Nephron progenitor cell (in vitro differentiated cells): ENCODE data around the gene ALX1.

ENCODE experiments used
- DNase-seq: peaks from one replicate; pipeline ENCODE4 v3.0.0; 2021
- H3K27ac Mint-ChIP-seq: 2 replicates; pipeline ENCODE4 v1.8.0; 2021; ENCODE audit warnings: mild to moderate bottlenecking, moderate library complexity, mixed read lengths
- H3K27me3 Mint-ChIP-seq: 2 replicates; pipeline ENCODE4 v1.8.0; 2021; ENCODE audit warnings: mild to moderate bottlenecking, low read depth, mixed read lengths; ENCODE audit not compliant: poor library complexity
- H3K36me3 Mint-ChIP-seq: 2 replicates; pipeline ENCODE4 v1.8.0; 2021; ENCODE audit warnings: low read depth, mixed read lengths
- H3K4me1 Mint-ChIP-seq: 2 replicates; pipeline ENCODE4 v1.8.0; 2021; ENCODE audit warnings: mixed read lengths
- H3K4me3 Mint-ChIP-seq: 2 replicates; pipeline ENCODE4 v1.8.0; 2021; ENCODE audit warnings: mild to moderate bottlenecking, moderate library complexity, mixed read lengths
- H3K9me3 Mint-ChIP-seq: 2 replicates; pipeline ENCODE4 v1.8.0; 2021; ENCODE audit warnings: mild to moderate bottlenecking, moderate library complexity, mixed read lengths
- CTCF ChIP-seq: fragments of 200-600 bp; sonication (generic); IDR thresholded peaks from 2 replicates; pipeline ENCODE4 v1.5.0; 2021; ENCODE audit warnings: antibody characterized with exemption

ALX1 gene

GRCh38 chr12:85277900-85278597 lies 2.0 kb upstream of the ALX1 start:
- no peaks in the 10 kb centered on the region for H3K36me3 Mint-ChIP-seq
- peaks cover 67% of the 10 kb centered on the region for H3K27me3 Mint-ChIP-seq
- DNase-seq, result no peak
- H3K9me3 Mint-ChIP-seq, result no peaks in the 10 kb centered on the region
- TF ChIP-seq CTCF, result no peak
- H3K4me1 Mint-ChIP-seq, result peaks cover 29% of the 10 kb centered on the region
- H3K27ac Mint-ChIP-seq, result no peak overlapping the region
- H3K4me3 Mint-ChIP-seq, result no peak overlapping the region

GRCh38 chr12:85278598-85279448 lies 1.2 kb upstream of the ALX1 start:
- Mint-ChIP-seq H3K4me3 (peak overlapping the region; percentile 95), H3K9me3 (no peaks in the 10 kb centered on the region), H3K4me1 (peaks cover 35% of the 10 kb centered on the region), H3K36me3 (no peaks in the 10 kb centered on the region), H3K27me3 (peaks cover 59% of the 10 kb centered on the region), H3K27ac (no peak overlapping the region)
- no peak for TF ChIP-seq CTCF
- DNase-seq, result peak; percentile 13

- H3K4me1 Mint-ChIP-seq, result peaks cover 33% of the 10 kb centered on the region
- peak; percentile 65 for DNase-seq
- H3K27ac Mint-ChIP-seq, result peak overlapping the region; percentile 69
- H3K36me3 Mint-ChIP-seq, result no peaks in the 10 kb centered on the region
- peaks cover 52% of the 10 kb centered on the region for H3K27me3 Mint-ChIP-seq
- peak overlapping the region; percentile 95 for H3K4me3 Mint-ChIP-seq
- no peak for TF ChIP-seq CTCF
- no peaks in the 10 kb centered on the region for H3K9me3 Mint-ChIP-seq
Measured at GRCh38 chr12:85279449-85280164, 413 bp upstream of the ALX1 start.

GRCh38 chr12:85280984-85281630 lies 1.1 kb downstream of the ALX1 start:
- Mint-ChIP-seq H3K36me3 (no peaks in the 10 kb centered on the region), H3K9me3 (no peaks in the 10 kb centered on the region), H3K4me3 (peak overlapping the region; percentile 95), H3K27ac (peak overlapping the region; percentile 99), H3K4me1 (peaks cover 33% of the 10 kb centered on the region), H3K27me3 (peaks cover 37% of the 10 kb centered on the region)
- TF ChIP-seq CTCF, result no peak
- peak; percentile 4 for DNase-seq

GRCh38 chr12:85281636-85282312 lies 1.8 kb downstream of the ALX1 start:
- no peak for DNase-seq
- Mint-ChIP-seq H3K4me1 (peaks cover 33% of the 10 kb centered on the region), H3K9me3 (no peaks in the 10 kb centered on the region), H3K27ac (peak overlapping the region; percentile 99), H3K4me3 (peak overlapping the region; percentile 95), H3K27me3 (peaks cover 30% of the 10 kb centered on the region), H3K36me3 (no peaks in the 10 kb centered on the region)
- TF ChIP-seq CTCF, result no peak
